ENCODE data around the gene SDSL.

DNA sequence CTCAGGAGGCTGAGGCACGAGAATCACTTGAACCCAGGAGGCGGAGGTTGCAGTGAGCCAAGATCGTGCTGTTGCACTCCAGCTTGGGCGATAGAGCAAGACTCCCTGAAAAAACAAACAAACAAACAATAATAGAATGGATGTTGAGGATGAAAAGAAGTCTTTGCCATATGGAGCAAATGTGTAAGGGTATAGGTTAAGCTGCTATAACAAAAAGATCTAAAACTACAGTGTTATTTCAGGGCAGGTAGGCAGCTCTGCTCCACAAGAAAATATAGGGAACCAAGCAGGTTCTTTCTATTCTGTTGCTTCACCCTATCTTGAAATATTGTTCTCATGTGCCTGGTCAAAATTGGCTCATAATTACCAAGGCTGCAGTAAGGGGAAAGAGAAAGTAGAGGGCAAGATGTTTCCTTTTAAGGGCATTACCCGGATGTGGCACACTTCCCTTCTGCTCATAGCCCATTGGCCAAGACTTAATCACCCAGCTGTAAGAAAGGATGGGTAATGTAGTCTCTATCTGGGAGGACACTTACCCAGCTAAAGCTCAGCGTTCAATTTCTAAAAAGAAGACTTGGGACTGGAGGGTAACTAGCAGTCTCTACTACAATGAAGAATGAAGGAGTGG is 23.5 kb downstream of the SDSL start:
- TF ChIP-seq, protein P1, sequence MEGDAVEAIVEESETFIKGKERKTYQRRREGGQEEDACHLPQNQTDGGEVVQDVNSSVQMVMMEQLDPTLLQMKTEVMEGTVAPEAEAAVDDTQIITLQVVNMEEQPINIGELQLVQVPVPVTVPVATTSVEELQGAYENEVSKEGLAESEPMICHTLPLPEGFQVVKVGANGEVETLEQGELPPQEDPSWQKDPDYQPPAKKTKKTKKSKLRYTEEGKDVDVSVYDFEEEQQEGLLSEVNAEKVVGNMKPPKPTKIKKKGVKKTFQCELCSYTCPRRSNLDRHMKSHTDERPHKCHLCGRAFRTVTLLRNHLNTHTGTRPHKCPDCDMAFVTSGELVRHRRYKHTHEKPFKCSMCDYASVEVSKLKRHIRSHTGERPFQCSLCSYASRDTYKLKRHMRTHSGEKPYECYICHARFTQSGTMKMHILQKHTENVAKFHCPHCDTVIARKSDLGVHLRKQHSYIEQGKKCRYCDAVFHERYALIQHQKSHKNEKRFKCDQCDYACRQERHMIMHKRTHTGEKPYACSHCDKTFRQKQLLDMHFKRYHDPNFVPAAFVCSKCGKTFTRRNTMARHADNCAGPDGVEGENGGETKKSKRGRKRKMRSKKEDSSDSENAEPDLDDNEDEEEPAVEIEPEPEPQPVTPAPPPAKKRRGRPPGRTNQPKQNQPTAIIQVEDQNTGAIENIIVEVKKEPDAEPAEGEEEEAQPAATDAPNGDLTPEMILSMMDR (IDR thresholded peaks at IDR 0.05), result no peak
- no peak for TF ChIP-seq POLR2A (IDR thresholded peaks at IDR 0.05)
